GM10266 (cell line): ENCODE data around the gene PTPN13.

ENCODE experiments used
- DNase-seq: peaks from one replicate; pipeline ENCODE4 v3.0.0; 2012; ENCODE audit errors: extremely low spot score
- CTCF ChIP-seq: IDR thresholded peaks from 2 replicates; pipeline ENCODE4 v1.5.1; 2012; ENCODE audit warnings: mild to moderate bottlenecking, low read depth; ENCODE audit not compliant: control insufficient read depth, insufficient read depth; ENCODE audit errors: missing control alignments

Gene PTPN13

GRCh38 chr4:86757468-86757867 lies 163.4 kb downstream of the PTPN13 start:
- DNase-seq: no peak
- no peak for TF ChIP-seq CTCF

GRCh38 chr4:86759298-86759697 lies 165.2 kb downstream of the PTPN13 start:
- no peak for TF ChIP-seq CTCF
- no peak for DNase-seq

GRCh38 chr4:86762649-86763048 lies 168.5 kb downstream of the PTPN13 start:
- TF ChIP-seq CTCF: no peak
- no peak for DNase-seq

GRCh38 chr4:86769794-86770193 lies 175.7 kb downstream of the PTPN13 start:
- no peak for TF ChIP-seq CTCF
- no peak for DNase-seq

GRCh38 chr4:86771141-86771540 lies 177.0 kb downstream of the PTPN13 start:
- no peak for TF ChIP-seq CTCF
- DNase-seq: no peak

GRCh38 chr4:86775061-86775460 lies 180.9 kb downstream of the PTPN13 start:
- DNase-seq: no peak
- TF ChIP-seq CTCF: no peak

- no peak for DNase-seq
- TF ChIP-seq CTCF: no peak
These were observed 184.1 kb downstream of the PTPN13 start for GRCh38 chr4:86778175-86778574.
